GM21367 (cell line): ENCODE measurements around the gene GCH1.
"Not testable (repeated sequence)": the region's sequence is repeated elsewhere in the genome, so short reads cannot be mapped to it uniquely, and the experiment has no call there.

ENCODE experiments used
- ATAC-seq: cut with Tn5 transposase; IDR thresholded peaks from one replicate; pipeline ENCODE4 v1.9.1; 2021; ENCODE audit not compliant: unreplicated experiment

Gene GCH1

DNA sequence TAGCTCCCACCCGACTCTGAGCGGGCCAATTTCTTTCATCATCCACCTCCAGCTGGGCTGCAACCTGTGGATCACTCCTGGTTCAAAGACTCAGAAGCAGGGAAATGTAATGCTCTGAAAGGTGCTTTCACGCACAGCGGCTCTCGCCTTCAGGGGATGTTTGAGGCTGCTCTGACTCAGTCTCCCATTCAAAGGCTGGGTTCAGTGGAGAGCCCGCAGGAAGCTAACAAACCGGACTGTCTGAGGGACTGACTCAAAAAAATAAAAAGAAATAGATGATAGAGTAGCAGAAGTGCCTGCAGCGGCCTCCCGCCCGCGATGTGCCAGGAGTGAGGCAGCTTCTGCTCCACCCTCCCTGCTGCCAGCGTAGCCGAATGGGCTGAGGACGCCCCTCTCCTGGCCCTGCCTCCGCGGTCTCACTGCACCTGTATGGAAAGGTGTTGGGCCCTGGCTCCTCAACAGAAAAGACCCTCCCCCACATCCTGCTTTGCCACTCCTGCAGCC, 98.0 kb downstream of the GCH1 start:
- ATAC-seq = no peak

DNA sequence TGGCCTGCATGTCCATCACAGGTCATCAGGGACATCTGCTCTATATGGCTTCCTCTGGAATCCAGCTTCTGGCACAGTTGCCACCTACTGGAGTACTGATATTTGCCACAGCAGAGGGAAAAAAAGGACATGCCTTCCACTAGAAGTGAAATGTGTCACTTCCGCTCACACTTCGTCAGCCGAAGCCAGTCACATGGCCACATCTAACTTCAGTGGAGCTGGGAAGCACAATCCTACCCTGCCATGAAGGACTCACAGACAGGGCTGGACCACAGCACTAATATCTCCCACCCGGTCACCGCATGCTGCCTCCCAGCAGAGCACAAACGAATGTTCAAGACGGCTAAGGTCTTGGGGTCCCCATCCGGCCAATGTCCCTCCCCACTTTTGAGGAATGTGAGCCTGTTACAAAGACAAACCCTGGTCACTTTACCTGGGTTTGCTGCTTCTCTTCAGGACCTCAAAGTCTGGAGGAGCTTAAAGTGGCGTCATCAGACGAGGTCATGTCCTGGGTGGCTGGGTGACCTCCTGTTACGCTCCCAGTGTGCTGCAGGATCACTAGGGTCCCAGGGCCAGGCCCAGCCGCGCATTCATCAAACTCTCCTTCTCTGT, 98.6 kb downstream of the GCH1 start:
- ATAC-seq = no peak

DNA sequence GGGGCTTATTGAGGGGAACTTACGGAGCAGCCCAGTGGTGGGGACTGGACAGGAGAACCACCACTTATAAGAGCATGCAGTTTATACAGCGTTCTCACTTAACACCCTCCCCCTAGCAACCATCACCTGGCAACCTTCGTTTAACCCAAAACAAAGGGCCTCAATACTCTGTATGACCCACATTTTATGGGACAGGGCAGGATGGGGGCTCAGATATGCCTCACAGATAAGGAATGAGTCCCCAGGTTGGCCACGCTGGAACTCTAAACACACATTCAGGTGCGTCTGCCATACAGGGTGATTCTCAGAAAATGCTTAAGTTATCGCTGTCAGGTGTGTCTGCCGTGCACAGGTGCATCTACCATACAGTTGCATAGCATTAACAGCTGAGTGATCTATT, 99.2 kb downstream of the GCH1 start:
- ATAC-seq = no peak

DNA sequence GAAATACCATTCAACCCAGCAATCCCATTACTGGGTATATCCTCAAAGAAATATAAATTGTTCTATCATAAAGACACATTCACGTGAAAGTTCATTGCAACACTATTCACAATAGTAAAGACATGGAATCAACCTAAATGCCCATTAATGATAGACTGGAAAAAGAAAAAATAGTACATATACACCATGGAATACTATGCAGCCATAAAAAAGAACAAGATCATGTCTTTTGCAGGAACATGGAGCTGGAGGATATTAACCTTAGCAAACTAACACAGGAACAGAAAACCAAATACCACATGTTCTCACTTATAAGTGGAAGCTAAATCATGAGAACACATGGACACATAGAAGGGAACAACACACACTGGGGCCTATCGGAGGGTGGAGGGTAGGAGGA, 101.1 kb downstream of the GCH1 start:
- not testable (repeated sequence) for ATAC-seq

DNA sequence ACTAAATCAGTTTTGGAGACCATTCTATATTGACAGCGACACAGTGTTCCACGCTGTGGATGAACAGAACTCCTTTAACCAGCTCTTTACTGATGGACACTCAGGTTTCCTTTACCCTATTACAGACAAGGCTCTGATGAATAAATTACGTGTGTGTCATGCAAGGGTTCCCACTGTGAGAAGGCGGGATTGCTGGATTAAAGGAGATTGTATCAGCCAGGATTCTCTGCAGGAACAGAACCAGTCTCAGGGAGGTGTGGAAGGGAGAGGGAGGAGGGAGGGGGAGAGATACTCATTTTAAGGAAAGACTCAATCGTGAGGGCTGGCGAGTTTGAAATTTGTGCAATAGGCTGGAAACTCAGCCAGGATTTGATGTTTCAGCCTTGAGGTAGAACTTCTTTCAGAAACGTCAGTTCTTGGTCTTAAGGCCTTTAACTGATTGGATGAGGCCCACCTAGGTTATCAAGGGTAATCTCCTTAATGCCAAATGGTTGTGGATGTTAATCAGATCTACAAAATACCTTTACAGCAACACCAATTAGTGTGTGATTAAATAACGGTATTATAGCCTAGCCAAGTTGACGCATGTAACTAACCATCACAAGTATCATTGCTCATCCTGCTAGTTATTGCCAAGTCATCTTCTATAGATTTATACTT, 104.0 kb downstream of the GCH1 start:
- ATAC-seq = no peak

DNA sequence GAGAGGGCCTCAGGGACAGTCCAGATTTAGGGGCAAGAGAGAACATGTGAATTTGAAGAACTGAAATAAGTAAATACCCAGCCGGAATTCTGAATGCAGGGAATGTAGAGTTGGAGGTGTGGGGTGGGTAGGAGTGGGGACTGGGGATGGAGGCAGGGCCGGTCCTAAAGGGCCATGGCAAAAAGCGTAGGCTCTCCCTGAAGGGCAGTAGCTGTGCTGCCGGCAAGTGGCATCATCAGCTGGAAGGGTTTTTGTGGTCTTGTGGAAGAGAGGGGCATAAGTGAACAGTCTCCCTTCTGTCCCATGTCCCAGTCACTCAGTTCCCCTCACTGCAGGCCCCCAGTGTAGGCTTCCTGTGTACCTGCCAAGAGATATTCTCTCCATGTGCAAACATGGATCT, 104.6 kb downstream of the GCH1 start:
- ATAC-seq = no peak

DNA sequence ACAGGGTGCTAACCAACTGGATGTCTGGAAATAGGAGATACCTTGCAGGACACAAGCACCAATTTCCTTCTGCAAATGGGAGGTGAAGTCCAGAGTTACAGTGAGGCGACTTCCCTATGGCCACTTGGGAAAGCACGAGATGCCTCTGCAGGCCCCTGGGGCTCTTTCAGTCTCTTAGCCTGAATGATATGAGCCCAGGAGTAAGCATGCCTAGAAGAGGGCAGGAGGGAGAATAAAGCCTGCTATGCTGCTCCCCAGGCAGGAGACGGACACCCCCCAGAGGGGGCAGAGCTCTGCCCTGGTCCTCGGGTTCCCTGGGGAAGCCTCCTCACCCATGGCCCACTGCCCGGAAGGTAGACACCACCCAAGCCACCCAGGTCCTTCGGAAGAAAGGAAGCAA, 105.1 kb downstream of the GCH1 start:
- no peak for ATAC-seq

DNA sequence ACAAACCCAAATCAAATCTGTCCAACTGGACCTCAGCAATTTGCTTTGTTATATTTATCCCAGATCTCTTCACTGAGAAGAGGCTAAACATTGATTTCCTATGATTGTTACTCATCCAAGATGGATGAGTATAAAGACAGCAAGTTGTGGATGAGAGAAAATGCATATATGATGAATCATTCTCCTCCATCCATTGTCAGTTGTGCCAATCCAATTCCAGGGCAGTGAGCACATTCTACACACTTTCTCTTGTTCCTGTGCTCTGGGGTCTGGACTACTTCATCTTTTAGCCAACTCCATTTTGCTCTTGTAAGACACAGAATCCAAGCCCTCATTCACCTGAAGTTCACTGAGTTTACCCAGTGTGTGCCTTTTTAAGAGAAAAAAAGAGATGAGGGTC, 105.7 kb downstream of the GCH1 start:
- ATAC-seq = no peak

DNA sequence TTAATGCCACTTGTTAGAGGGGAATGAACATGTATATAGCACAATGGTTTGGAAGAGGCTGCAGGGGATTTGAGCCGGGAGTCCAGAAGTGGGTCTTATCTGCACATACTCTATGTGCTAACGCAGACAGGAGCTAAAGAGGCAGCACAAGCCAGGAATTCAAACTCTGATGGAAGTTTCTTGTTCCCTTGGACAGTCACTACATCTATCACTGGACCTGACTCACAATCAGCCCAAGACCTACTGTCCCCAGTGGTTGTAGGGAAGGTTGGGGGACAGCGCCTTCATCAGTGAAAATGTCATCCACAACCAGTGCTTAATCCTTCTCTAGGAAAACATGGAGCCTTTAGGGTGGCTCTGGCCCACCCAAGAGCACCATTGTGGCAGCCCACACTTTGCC, 107.8 kb downstream of the GCH1 start:
- ATAC-seq = no peak

DNA sequence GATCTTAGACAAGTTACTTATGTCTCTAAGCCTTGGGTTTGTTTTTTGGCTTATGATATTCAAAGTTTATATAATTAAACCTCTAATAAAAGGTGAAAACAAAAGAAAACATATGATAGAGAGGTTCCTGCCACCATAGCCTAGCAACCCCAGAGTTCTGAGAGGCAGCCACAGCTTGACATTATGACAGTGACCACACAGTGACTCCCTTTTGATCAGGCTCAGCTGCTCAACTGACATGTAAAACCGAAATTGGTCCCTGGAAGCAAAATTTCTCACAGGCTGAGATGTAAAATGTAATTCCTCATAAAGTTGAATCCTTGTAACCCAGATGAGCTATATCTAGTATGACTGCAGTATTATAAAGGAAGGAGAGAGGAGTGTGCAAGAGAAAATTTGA, 108.5 kb downstream of the GCH1 start:
- ATAC-seq = no peak

DNA sequence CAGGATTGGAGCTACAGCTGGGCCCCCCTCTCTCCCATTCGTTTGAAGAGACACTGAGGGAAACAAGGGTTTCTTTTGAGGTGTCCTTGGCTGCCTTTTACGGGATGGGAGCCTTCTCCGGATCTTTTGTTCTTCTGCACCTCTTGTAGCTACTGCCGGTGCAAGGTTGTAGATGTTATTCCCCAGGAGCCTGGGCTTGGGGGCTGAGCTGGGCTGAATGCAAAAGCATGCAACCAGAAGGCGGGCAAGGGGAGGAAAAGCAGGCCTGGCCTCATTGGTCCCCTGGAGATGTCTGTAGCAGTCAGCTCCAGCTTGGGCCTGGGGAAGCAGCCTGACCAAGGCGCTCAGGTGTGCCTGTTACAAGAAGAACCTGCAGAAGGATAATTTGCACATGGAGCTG, 110.3 kb downstream of the GCH1 start:
- no peak for ATAC-seq
